ENCODE data around the gene PNMA8B. TPM values are rescaled to one million over a fixed set of nuclear protein-coding genes. Genes with fewer than 3 reads are reported as not detected.

PNMA8B gene
- total RNA-seq, 4 donors from 2014 or later = 0.93 to 3.0 (median 1.7) TPM

- TF ChIP-seq CTCF (IDR thresholded peaks at IDR 0.05) = no peak
- ATAC-seq (ENCODE audit: low FRiP score) (no peak), DNase-seq (ENCODE audit: low spot score) (no peak)
These were observed 637 bp upstream of the PNMA8B start for GRCh38 chr19:46496304-46496703.

DNA sequence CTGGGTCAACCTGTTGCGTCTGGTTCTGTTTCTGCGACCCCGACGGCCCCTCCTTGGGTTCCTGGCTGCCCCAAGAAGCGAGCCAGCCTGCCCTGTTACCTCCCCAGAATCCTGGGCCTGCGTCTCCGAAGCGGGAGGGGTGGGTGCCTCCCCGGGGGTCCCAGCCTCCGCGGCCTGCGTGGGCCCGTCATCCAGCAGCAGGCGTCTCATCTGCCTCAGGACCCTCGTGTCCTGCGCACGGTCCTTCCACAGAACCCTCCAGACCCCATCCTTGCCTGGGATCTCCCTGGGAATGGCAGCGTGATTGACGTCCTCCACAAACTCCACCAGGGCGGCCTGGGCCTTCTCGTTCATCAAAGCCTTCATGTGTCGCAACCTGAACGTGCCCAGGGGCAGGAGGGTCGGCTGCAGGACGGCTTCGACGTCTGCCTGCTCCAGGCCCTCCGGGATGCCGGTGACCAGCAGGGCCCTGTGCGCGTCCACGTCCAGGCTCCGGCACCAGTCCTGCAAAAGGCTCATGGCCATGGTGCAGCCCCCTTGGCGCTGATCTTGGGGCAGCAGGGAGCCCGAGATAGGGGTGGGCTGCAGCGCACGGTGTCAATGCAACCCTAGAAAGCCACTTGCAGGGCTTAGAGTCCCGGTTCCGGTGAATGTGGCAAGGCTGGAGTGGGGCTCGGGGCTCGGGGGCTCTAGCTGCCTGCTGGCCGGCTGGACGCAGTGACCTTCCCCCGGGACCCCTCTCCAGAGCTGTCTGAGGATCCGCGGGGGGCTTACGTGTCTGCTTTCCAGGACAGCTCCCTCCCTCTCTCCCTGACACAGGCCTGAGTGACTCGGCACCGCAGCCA is 504 bp downstream of the PNMA8B start:
- DNase-seq (ENCODE audit: low spot score) (no peak), ATAC-seq (ENCODE audit: low FRiP score) (no peak)
- TF ChIP-seq CTCF (IDR thresholded peaks at IDR 0.05) = no peak

DNA sequence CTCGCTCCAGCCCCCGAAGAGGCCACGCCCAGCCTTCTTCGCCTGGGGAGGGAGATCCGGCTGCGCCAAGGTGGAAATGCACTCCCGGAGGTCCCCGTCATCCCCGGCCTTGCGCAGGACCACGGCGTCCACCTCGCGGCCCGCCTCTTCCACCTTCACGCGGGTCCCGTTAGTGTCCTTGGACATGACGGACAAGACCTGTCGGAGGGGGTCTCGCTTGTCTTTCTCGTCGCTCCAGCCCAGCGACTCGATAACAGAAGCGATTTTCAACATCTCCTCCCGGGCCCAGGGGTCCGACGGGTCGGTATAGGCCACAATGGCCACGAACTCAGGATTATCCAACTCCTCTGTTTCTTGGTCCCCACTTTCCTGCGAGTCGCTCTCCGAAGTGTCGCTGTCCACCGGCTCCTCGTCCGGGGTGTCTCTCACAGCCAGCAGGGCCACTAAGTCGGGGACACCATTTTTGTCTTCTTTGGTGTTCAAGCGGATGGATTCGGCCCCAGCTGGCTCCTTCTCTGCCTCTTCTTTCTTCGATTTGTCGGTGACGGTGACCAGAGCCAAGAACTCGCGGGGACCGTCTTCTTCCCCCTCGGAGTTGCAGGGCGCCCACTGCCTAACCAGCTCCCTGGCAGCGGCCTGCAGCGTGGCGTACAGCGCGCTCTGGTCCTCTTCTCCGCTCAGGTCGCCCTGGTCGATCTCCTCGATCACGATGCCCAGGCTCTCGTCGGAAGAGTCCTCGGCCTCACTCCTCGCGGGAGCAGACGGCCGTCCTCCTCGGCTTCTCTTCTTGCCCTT is 1.3 kb downstream of the PNMA8B start:
- DNase-seq (ENCODE audit: low spot score) (no peak), ATAC-seq (ENCODE audit: low FRiP score) (no peak)
- TF ChIP-seq CTCF (IDR thresholded peaks at IDR 0.05) = no peak

DNA sequence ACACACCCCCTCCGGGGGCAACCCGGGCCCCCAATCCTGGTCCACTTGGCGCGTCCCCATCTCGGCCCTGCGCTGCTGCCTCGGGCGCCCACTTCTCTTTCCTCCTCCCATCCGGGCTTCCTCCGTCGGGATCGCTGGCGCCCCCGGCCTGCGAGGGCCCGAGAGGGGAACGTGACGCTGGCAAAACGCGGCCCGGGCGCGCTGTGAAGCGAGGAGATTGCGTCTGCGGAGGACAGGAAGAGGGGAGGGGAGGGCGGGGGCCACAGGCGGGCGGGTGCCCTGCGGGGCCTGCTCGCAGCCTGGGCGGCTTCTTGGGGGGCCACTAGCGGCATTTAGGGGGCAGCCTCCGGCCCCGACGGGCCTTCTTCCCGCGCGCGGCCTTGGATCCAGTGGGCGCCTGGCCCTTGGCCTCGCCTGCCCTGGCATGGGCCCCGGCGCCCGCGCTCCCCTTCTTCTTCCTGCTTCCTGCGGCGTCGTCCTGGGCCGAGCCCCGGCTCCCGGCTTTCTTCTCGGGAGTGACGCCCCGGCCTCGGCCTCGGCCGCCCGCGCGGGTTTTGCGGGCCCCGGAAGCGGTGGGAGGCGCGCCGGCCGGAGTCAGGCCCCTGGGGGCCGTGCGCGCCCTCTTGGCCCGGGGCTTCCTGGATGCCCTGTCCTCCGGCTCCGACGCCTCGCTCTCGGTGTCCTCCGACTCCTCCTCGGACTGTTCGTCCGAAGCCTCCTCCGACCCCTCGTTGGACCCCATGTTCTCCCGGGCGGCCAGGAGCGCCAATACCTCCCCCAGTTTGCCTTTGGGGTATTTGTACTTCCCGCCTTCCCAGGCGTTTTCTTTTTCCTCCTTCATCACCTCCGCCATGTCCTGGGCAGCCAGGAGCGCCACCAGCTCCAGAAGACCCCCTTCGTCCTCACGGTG is 2.2 kb downstream of the PNMA8B start:
- no peak for TF ChIP-seq CTCF (IDR thresholded peaks at IDR 0.05)
- DNase-seq (ENCODE audit: low spot score) (no peak), ATAC-seq (ENCODE audit: low FRiP score) (no peak)

DNA sequence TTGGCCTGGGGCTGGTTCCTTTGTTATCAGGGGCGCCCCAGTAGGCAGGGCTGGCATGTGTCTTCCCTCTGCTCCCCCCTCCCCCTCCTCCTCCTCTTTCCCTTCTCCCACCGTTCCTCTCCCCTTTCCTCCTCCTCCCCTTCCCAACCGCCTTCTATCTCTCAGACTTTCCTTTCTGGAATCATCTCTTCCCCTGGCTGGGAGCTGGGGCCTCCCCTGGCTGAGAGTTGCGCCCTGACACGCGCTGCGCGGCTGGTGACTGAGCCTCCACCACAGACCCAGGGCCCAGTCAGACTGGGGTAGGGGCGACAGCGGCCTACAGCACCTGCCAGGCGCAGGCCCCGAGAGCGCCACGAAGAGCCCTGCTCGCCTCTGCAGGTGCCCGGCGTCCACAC is 2.8 kb downstream of the PNMA8B start:
- ATAC-seq (ENCODE audit: low FRiP score) = no peak
- TF ChIP-seq CTCF (IDR thresholded peaks at IDR 0.05) = no peak
- no peak for DNase-seq (ENCODE audit: low spot score)

GRCh38 chr19:46491975-46492682 is 3.5 kb downstream of the PNMA8B start:
- no peak for DNase-seq (ENCODE audit: low spot score)
- no peak for TF ChIP-seq CTCF (IDR thresholded peaks at IDR 0.05)
- no peak for ATAC-seq (ENCODE audit: low FRiP score)
